SKM-1 treated with dmso at 0.1 percent for 144 hours (cell line): ENCODE measurements around the gene IKZF3.
"Not testable (repeated sequence)": the region's sequence is repeated elsewhere in the genome, so short reads cannot be mapped to it uniquely, and the experiment has no call there.

Source experiments
- DNase-seq: peaks from one replicate; lab custom pipeline; 2025; ENCODE audit not compliant: unreplicated experiment; lab: John Stamatoyannopoulos, UW

Gene IKZF3

GRCh38 chr17:39782481-39782880 lies 81.6 kb downstream of the IKZF3 start:
- DNase-seq, result peak; percentile 29

- no peak for DNase-seq
These were observed 82.3 kb downstream of the IKZF3 start for GRCh38 chr17:39781861-39782213.

- DNase-seq, result no peak
These were observed 82.9 kb downstream of the IKZF3 start for GRCh38 chr17:39781031-39781860.

- DNase-seq, result no peak
These were observed 86.4 kb downstream of the IKZF3 start for GRCh38 chr17:39777534-39778365.

GRCh38 chr17:39776252-39776651 lies 87.9 kb downstream of the IKZF3 start:
- DNase-seq, result no peak

- no peak for DNase-seq
These were observed 89.1 kb downstream of the IKZF3 start for GRCh38 chr17:39775031-39775430.

GRCh38 chr17:39774047-39774446 lies 90.1 kb downstream of the IKZF3 start:
- no peak for DNase-seq

GRCh38 chr17:39772987-39773934 lies 90.9 kb downstream of the IKZF3 start:
- no peak for DNase-seq

GRCh38 chr17:39772415-39772814 lies 91.7 kb downstream of the IKZF3 start:
- no peak for DNase-seq

- DNase-seq, result no peak
These were observed 94.0 kb downstream of the IKZF3 start for GRCh38 chr17:39769974-39770587.

- no peak for DNase-seq
These were observed 97.0 kb downstream of the IKZF3 start for GRCh38 chr17:39767147-39767546.

- DNase-seq, result no peak
These were observed 98.3 kb downstream of the IKZF3 start for GRCh38 chr17:39765766-39766165.

- DNase-seq, result no peak
These were observed 98.9 kb downstream of the IKZF3 start for GRCh38 chr17:39765175-39765574.

- DNase-seq, result not testable (repeated sequence)
These were observed 99.9 kb downstream of the IKZF3 start for GRCh38 chr17:39764171-39764570.

GRCh38 chr17:39763051-39763820 lies 100.9 kb downstream of the IKZF3 start:
- DNase-seq, result no peak

GRCh38 chr17:39761861-39762496 lies 102.1 kb downstream of the IKZF3 start:
- DNase-seq, result no peak

GRCh38 chr17:39759204-39759603 lies 104.9 kb downstream of the IKZF3 start:
- no peak for DNase-seq

GRCh38 chr17:39757931-39758873 lies 105.9 kb downstream of the IKZF3 start:
- DNase-seq, result peak; percentile 11
